Suprapubic skin (tissue), 4 donors: Measurements from ENCODE around the gene CRACR2B. TPM values are rescaled to one million over a fixed set of nuclear protein-coding genes. Genes with fewer than 3 reads are reported as not detected.

Source experiments
- DNase-seq, 2 donors: peaks; one replicate each; pipeline ENCODE4 v3.0.0-alpha.2; 2019; ENCODE audit warnings: low spot score in 2 of 2
- H3K27ac ChIP-seq: fragments of 200-600 bp; sonication (generic); one replicate; pipeline ENCODE4 v1.5.1; 2019
- H3K27me3 ChIP-seq: fragments of 200-600 bp; sonication (generic); one replicate; pipeline ENCODE4 v1.5.1; 2019
- H3K36me3 ChIP-seq: fragments of 200-600 bp; sonication (generic); one replicate; pipeline ENCODE4 v1.5.1; 2019
- H3K4me1 ChIP-seq: fragments of 200-600 bp; sonication (generic); one replicate; pipeline ENCODE4 v1.5.1; 2019
- H3K4me3 ChIP-seq: fragments of 200-600 bp; sonication (generic); one replicate; pipeline ENCODE4 v1.5.1; 2019; ENCODE audit warnings: mild to moderate bottlenecking
- H3K9me3 ChIP-seq: fragments of 200-600 bp; sonication (generic); one replicate; pipeline ENCODE4 v1.5.1; 2019
- EP300 ChIP-seq: sonication (generic); formaldehyde crosslinking; IDR thresholded peaks from one replicate; pipeline ENCODE4 v1.6.1; 2017; ENCODE audit warnings: antibody characterized with exemption
- POLR2A ChIP-seq, 2 donors: fragments of 450-650 bp; IDR thresholded peaks; one replicate each; pipeline ENCODE4 v1.6.1; 2017; ENCODE audit warnings: antibody characterized with exemption in 2 of 2, mild to moderate bottlenecking in 2 of 2, moderate library complexity in 2 of 2
- POLR2AphosphoS5 ChIP-seq, 3 donors: sonication (generic); formaldehyde crosslinking; IDR thresholded peaks; one replicate each; pipeline ENCODE4 v1.6.1; 2017; ENCODE audit warnings: antibody characterized with exemption in 3 of 3
- WGBS: methylation state at CpG from one replicate; pipeline ENCODE4 v1.1.5; 2018; 5-methylcytosine and 5-hydroxymethylcytosine counted together
- total RNA-seq, 4 donors: library from RNA; depleted of rRNA; stranded (reverse); fragments of >200 nt; gene quantifications; one replicate each; pipeline ENCODE4 v1.1.0, GENCODE V29; 2016
- TF ChIP-seq, protein P1 (sequence below), 2 donors: fragments of 200-600 bp in 1 of 2; fragments of 450-650 bp in 1 of 2; sonication (generic) in 1 of 2; IDR thresholded peaks; one replicate each; pipeline ENCODE4 v1.5.1; 2016 to 2019; ENCODE audit warnings: antibody characterized with exemption in 2 of 2, mild to moderate bottlenecking in 1 of 2, moderate library complexity in 1 of 2

Gene CRACR2B
- total RNA-seq, 4 donors from 2014 or later = 14.0 to 35.5 (median 29.6) TPM

DNA sequence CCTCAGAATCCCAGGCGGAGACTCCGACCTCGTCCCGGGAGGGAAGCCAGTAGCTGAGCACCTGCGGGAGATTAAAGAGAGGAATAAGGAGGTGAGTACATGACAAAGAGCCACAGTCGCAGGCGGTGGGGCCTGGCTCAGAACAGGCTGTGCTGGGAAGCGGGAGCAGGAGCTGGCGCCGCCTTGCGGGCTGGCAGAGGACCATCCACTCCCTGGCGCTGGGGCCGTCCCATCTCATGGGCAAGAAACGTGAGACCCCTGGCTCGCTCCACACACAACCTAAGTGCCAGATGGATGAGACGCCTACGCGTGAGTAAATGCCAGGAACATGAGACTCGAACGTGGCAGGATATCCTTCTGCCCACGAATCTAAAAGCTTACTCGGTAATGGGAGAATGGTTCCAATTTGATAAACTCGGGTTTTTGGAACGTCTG lies 44.1 kb upstream of the CRACR2B start:
- DNase-seq = peak in 1 of 2 donors; percentile 91
- H3K27ac ChIP-seq = no peak overlapping the region
- no peaks in the 10 kb centered on the region for H3K9me3 ChIP-seq
- 36% methylated on average over 19 of the region's 24 CpGs for WGBS
- H3K27me3 ChIP-seq = peaks cover 3% of the 10 kb centered on the region
- H3K4me3 ChIP-seq = no peak overlapping the region
- H3K4me1 ChIP-seq = peaks cover 22% of the 10 kb centered on the region
- H3K36me3 ChIP-seq = no peaks in the 10 kb centered on the region
- TF ChIP-seq POLR2A (IDR thresholded peaks at IDR 0.05) = no peak
- TF ChIP-seq, protein P1, sequence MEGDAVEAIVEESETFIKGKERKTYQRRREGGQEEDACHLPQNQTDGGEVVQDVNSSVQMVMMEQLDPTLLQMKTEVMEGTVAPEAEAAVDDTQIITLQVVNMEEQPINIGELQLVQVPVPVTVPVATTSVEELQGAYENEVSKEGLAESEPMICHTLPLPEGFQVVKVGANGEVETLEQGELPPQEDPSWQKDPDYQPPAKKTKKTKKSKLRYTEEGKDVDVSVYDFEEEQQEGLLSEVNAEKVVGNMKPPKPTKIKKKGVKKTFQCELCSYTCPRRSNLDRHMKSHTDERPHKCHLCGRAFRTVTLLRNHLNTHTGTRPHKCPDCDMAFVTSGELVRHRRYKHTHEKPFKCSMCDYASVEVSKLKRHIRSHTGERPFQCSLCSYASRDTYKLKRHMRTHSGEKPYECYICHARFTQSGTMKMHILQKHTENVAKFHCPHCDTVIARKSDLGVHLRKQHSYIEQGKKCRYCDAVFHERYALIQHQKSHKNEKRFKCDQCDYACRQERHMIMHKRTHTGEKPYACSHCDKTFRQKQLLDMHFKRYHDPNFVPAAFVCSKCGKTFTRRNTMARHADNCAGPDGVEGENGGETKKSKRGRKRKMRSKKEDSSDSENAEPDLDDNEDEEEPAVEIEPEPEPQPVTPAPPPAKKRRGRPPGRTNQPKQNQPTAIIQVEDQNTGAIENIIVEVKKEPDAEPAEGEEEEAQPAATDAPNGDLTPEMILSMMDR (IDR thresholded peaks at IDR 0.05) = peak; percentile 70

- Histone ChIP-seq H3K4me3 (no peak overlapping the region), H3K27ac (no peak overlapping the region), H3K9me3 (no peaks in the 10 kb centered on the region), H3K4me1 (peaks cover 18% of the 10 kb centered on the region), H3K27me3 (peaks cover 13% of the 10 kb centered on the region), H3K36me3 (peaks cover 1% of the 10 kb centered on the region)
- TF ChIP-seq POLR2A (IDR thresholded peaks at IDR 0.05) (no peak), EP300 (no peak), POLR2AphosphoS5 (IDR thresholded peaks at IDR 0.05) (no peak)
- TF ChIP-seq, protein P1 (IDR thresholded peaks at IDR 0.05) = no peak
- WGBS = 85% methylated on average over 13 of the region's 24 CpGs
- DNase-seq = no peak
Measured at GRCh38 chr11:786235-787083, 41.3 kb upstream of the CRACR2B start.

DNA sequence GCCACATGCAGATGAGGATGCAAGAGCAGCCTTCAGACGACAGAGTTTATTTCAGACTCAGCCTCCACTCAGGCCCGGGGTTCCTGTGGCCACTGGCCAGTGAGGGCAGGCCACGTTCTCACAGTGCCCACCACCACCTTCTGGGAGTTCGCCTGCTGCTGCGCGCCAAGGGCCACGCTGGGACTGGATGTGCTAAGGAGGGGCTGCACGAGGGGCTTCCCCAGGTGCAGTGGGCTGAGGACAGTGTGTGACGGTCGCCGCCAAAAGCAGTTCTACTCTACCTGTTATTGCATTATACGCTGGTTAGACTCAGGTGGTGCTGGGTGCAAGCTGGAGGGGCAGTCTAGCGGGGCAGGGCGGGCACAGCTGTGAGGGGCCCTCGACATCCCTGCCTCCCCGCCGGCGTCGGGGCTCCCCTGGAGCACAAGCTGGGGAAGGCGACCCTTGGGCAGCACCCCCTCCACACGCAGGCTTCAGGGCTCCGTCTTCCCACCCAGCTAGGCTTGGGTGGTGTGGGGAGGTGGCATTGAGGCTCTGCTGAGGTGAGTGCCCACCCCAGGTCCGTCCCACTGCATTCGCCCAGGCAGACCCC lies 40.5 kb upstream of the CRACR2B start:
- TF ChIP-seq EP300 = no peak
- TF ChIP-seq POLR2A (IDR thresholded peaks at IDR 0.05) = no peak
- TF ChIP-seq POLR2AphosphoS5 (IDR thresholded peaks at IDR 0.05) = no peak
- TF ChIP-seq, protein P1 (IDR thresholded peaks at IDR 0.05) = no peak
- peaks cover 13% of the 10 kb centered on the region for H3K27me3 ChIP-seq
- no peak overlapping the region for H3K27ac ChIP-seq
- peaks cover 18% of the 10 kb centered on the region for H3K4me1 ChIP-seq
- 83% methylated on average over 10 of the region's 24 CpGs for WGBS
- H3K9me3 ChIP-seq = no peaks in the 10 kb centered on the region
- peaks cover 9% of the 10 kb centered on the region for H3K36me3 ChIP-seq
- DNase-seq = no peak
- no peak overlapping the region for H3K4me3 ChIP-seq

- Histone ChIP-seq H3K4me3 (no peak overlapping the region), H3K27me3 (peaks cover 13% of the 10 kb centered on the region), H3K4me1 (peaks cover 11% of the 10 kb centered on the region), H3K27ac (no peak overlapping the region), H3K9me3 (no peaks in the 10 kb centered on the region), H3K36me3 (peaks cover 15% of the 10 kb centered on the region)
- TF ChIP-seq POLR2AphosphoS5 (IDR thresholded peaks at IDR 0.05) (no peak), POLR2A (IDR thresholded peaks at IDR 0.05) (no peak), EP300 (no peak)
- TF ChIP-seq, protein P1 (IDR thresholded peaks at IDR 0.05) = no peak
- no peak for DNase-seq
- 66% methylated on average over 20 of the region's 28 CpGs for WGBS
Measured at GRCh38 chr11:788009-788640, 39.6 kb upstream of the CRACR2B start.
